Spleen (tissue), 7 donors: ENCODE results near the gene TBC1D22A.

Source experiments
- CTCF ChIP-seq, 11 experiments: fragments of 200-600 bp in 7 of 11; fragments of 450-650 bp in 4 of 11; sonication (generic) in 4 of 11; IDR thresholded peaks in 8 of 11; conservative IDR thresholded peaks in 3 of 11; 1 replicate in 7 of 11; 2 replicates in 4 of 11; pipeline versions ENCODE4 v1.4.0 to v1.8.0; 2016 to 2021; ENCODE audit warnings: antibody characterized with exemption in 11 of 11, inconsistent platforms in 4 of 11, mild to moderate bottlenecking in 1 of 11
- POLR2A ChIP-seq, 3 donors: fragments of 450-650 bp; IDR thresholded peaks; one replicate each; pipeline ENCODE4 v1.5.1; 2017; ENCODE audit warnings: antibody characterized with exemption in 3 of 3, mild to moderate bottlenecking in 1 of 3
- POLR2AphosphoS5 ChIP-seq, 3 donors: sonication (generic); formaldehyde crosslinking; IDR thresholded peaks; one replicate each; pipeline ENCODE4 v1.5.1; 2017; ENCODE audit warnings: antibody characterized with exemption in 3 of 3
- donor health status: DM: no; HTN: no; CAD: no; lungs with moderate emphysema.
- donor health status: DM: no; HTN: no; CAD: no.
- donor health status: DM: no; HTN: no; CAD: no.

- no peak for TF ChIP-seq CTCF (IDR thresholded peaks at IDR 0.05 in 8 of 11, conservative IDR thresholded peaks at IDR 0.05 in 3 of 11)
- TF ChIP-seq POLR2A (IDR thresholded peaks at IDR 0.05), result no peak
- no peak for TF ChIP-seq POLR2AphosphoS5 (IDR thresholded peaks at IDR 0.05)
Measured at GRCh38 chr22:47146391-47146790, 383.9 kb downstream of the TBC1D22A start.
